Omental fat pad (tissue), 4 donors: ENCODE measurements around the gene FAM83C. TPM values are rescaled to one million over a fixed set of nuclear protein-coding genes. Genes with fewer than 3 reads are reported as not detected.

Experiments used
- ATAC-seq: fragments of 150-250 bp; one replicate; pipeline ENCODE4 v1.9.1; 2016; ENCODE audit warnings: mild to moderate bottlenecking, moderate library complexity; ENCODE audit not compliant: low FRiP score
- DNase-seq: peaks from one replicate; pipeline ENCODE4 v3.0.0-alpha.2; 2019; ENCODE audit warnings: low spot score
- CTCF ChIP-seq, 3 donors: fragments of 450-650 bp; IDR thresholded peaks; one replicate each; pipeline ENCODE4 v1.5.1; 2016 to 2017; ENCODE audit warnings: antibody characterized with exemption in 3 of 3, mild to moderate bottlenecking in 3 of 3, moderate library complexity in 2 of 3
- total RNA-seq, 4 donors: library from RNA; depleted of rRNA; stranded (reverse); fragments of >200 nt; gene quantifications; one replicate each; pipeline ENCODE4 v1.1.0, GENCODE V29; 2016

Gene FAM83C
- total RNA-seq, 4 donors from 2014 or later, result 0.09 TPM; not detected in 3

- ATAC-seq, result no peak
- no peak for TF ChIP-seq CTCF (IDR thresholded peaks at IDR 0.05)
- no peak for DNase-seq
Observed at GRCh38 chr20:35275741-35276251, 16.4 kb downstream of the FAM83C start.

GRCh38 chr20:35274172-35275092, 17.8 kb downstream of the FAM83C start:
- DNase-seq (no peak), ATAC-seq (no peak)
- TF ChIP-seq CTCF (IDR thresholded peaks at IDR 0.05), result no peak

GRCh38 chr20:35273449-35274171, 18.6 kb downstream of the FAM83C start:
- no peak for ATAC-seq
- no peak for DNase-seq
- TF ChIP-seq CTCF (IDR thresholded peaks at IDR 0.05), result no peak

GRCh38 chr20:35271904-35272303, 20.3 kb downstream of the FAM83C start:
- DNase-seq (no peak), ATAC-seq (no peak)
- TF ChIP-seq CTCF (IDR thresholded peaks at IDR 0.05), result no peak

- ATAC-seq (no peak), DNase-seq (no peak)
- TF ChIP-seq CTCF (IDR thresholded peaks at IDR 0.05), result no peak
Observed at GRCh38 chr20:35271073-35271882, 20.9 kb downstream of the FAM83C start.

- ATAC-seq (no peak), DNase-seq (no peak)
- no peak for TF ChIP-seq CTCF (IDR thresholded peaks at IDR 0.05)
Observed at GRCh38 chr20:35270021-35270902, 22.0 kb downstream of the FAM83C start.
